ENCODE data around the gene ATP6V1G3.
"Not testable (repeated sequence)": the region's sequence is repeated elsewhere in the genome, so short reads cannot be mapped to it uniquely, and the experiment has no call there.

Gene ATP6V1G3

DNA sequence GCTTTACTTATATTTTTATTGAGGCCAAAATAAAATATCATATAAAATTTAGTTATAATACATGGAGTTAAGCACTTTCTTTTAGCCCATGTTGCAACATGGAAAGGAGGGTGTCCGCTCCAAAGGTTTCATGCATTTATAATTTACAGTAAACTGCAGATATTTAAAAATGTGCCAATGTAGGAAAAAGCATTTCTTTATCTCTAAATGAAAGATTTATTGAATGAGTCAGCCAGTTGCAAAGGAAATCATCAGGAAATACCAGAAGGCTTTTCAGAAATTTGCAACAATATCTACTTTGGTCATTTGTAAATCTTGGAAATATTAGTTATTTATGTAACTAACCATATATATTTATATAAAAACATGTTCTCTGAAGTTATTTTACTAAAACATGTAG lies 12.1 kb downstream of the ATP6V1G3 start:
- no peak for DNase-seq (ENCODE audit: low spot score)
- ChIA-PET POLR2A (ENCODE audit: low non-redundant PET) (no interaction called here), CTCF (no interaction called here)
- H3K27ac ChIP-seq = no peak overlapping the region
- TF ChIP-seq, protein P1, sequence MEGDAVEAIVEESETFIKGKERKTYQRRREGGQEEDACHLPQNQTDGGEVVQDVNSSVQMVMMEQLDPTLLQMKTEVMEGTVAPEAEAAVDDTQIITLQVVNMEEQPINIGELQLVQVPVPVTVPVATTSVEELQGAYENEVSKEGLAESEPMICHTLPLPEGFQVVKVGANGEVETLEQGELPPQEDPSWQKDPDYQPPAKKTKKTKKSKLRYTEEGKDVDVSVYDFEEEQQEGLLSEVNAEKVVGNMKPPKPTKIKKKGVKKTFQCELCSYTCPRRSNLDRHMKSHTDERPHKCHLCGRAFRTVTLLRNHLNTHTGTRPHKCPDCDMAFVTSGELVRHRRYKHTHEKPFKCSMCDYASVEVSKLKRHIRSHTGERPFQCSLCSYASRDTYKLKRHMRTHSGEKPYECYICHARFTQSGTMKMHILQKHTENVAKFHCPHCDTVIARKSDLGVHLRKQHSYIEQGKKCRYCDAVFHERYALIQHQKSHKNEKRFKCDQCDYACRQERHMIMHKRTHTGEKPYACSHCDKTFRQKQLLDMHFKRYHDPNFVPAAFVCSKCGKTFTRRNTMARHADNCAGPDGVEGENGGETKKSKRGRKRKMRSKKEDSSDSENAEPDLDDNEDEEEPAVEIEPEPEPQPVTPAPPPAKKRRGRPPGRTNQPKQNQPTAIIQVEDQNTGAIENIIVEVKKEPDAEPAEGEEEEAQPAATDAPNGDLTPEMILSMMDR (conservative IDR thresholded peaks at IDR 0.05; ENCODE audit: low read depth) = no peak

DNA sequence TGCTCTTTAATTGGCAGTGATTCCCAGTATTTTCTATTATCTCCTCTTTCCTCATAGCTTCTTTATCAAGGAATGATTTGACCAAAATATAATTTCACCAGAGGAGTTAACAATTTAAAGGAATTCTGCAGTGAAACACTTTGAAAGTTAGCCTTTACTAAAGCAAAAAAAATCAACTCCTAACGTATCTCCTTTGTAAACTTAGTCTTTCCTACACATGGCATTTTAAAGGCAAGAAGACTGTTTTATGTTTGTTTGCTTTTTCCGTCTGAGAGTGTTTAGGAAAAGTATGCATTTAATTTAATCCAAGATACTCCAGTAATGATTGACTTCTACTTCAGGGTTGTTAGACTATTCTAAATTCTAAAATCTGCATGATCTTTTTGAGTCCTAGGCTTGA lies 15.9 kb downstream of the ATP6V1G3 start:
- CTCF ChIA-PET = interaction anchor here (0.7 kb wide), 2 partner anchors 20 to 438 kb away, joined by 3 to 4 read pairs; no protein-coding TSS in a partner anchor
- no peak overlapping the region for H3K27ac ChIP-seq
- POLR2A ChIA-PET (ENCODE audit: low non-redundant PET) = no interaction called here
- TF ChIP-seq, protein P1 (conservative IDR thresholded peaks at IDR 0.05; ENCODE audit: low read depth) = no peak
- no peak for DNase-seq (ENCODE audit: low spot score)

DNA sequence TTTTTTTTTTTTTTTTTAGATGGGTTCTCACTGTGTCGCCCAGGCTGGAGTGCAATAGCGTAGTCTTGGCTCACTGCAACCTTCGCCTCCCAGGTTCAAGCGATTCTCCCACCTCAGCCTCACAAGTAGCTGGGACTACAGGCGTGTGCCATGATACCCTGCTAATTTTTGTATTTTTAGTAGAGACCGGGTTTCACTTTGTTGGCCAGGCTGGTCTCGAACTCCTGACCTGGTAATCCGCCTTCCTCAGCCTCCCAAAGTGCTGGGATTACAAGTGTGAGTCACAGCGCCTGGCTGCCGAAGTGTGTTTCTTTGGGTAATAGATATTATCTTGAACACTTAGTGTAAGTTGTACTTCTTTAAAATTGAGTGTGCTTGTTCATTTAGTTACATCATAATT lies 16.4 kb downstream of the ATP6V1G3 start:
- DNase-seq (ENCODE audit: low spot score); POLR2A ChIA-PET (ENCODE audit: low non-redundant PET); H3K27ac ChIP-seq: not testable (repeated sequence)
- CTCF ChIA-PET = interaction anchor here (0.7 kb wide), 1 partner anchor 438 kb away, joined by 4 read pairs; no protein-coding TSS in a partner anchor

DNA sequence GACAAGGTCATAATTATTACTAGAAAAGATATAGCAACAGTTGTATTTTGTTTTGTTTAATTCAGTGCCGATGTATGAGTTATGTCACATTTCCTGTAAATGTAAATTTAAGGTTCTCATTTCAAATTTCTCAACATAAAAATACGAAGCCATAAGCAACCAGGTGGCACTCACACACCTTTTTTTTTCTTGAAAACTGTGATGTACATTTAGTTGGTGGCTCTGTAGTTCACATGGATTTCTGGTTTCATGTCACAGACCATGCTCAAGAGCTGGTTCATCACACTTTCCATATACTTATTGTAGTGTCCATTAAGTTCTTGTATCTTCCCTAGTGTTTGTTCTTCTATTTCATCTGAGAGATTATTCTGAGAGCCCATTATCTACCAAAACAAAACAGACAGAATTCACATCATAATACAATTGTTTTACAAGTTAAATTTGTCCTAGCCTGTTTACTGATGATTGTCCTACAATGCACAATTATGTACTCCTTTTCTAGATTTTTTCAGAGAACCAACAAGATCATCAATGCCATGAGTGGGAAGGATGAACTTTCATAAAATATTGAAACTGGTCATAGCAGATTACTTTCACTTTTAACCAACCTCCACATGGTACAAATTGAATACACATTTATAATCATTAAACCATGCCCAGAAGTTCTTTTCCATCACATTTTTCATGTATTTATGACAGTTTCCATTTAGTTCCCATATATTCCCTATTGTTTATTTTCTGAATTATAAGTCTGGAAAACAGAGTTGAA lies 17.1 kb downstream of the ATP6V1G3 start:
- H3K27ac ChIP-seq = no peak overlapping the region
- DNase-seq (ENCODE audit: low spot score) = no peak
- ChIA-PET CTCF (interaction anchor here (0.7 kb wide), 1 partner anchor 178 kb away, joined by 5 read pairs; no protein-coding TSS in a partner anchor), POLR2A (ENCODE audit: low non-redundant PET) (no interaction called here)
- TF ChIP-seq, protein P1 (conservative IDR thresholded peaks at IDR 0.05; ENCODE audit: low read depth) = no peak

DNA sequence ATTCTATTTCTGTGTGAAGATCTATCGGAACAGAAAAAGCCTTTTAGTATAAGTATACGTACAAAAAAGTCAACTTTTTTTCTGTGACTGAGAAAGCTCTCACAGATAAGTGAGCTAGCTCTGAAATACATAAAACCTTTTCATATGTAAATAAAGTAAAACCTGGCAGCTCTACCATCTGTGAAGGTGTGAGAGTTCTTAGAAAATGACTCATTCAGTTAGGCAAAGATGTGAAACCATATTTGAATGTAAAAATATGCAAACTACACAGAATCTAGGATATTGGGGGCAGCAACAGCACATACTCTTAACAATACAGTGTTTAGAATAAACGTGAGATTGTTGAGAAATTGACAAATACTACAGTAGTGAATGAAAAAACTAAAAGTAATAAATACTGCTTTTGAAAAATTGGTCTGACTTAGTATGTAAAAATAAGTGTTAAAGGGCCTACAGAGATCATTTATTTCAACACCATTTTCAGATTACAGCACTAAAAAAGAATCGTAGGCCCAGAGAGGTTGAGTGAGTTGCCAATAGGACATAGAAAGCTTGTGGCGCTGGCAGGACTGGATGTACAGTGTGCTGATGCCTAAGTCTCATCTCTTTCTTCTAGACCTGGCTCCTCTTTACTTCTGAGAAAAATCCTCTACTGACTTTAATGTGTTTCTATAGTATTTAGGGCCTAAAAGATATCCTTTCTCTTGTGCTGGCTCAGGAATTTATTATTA lies 19.8 kb downstream of the ATP6V1G3 start:
- peak; percentile 35 for DNase-seq (ENCODE audit: low spot score)
- POLR2A ChIA-PET (ENCODE audit: low non-redundant PET) = no interaction called here
- no peak overlapping the region for H3K27ac ChIP-seq
- TF ChIP-seq, protein P1 (conservative IDR thresholded peaks at IDR 0.05; ENCODE audit: low read depth) = no peak
- CTCF ChIA-PET = no interaction called here

DNA sequence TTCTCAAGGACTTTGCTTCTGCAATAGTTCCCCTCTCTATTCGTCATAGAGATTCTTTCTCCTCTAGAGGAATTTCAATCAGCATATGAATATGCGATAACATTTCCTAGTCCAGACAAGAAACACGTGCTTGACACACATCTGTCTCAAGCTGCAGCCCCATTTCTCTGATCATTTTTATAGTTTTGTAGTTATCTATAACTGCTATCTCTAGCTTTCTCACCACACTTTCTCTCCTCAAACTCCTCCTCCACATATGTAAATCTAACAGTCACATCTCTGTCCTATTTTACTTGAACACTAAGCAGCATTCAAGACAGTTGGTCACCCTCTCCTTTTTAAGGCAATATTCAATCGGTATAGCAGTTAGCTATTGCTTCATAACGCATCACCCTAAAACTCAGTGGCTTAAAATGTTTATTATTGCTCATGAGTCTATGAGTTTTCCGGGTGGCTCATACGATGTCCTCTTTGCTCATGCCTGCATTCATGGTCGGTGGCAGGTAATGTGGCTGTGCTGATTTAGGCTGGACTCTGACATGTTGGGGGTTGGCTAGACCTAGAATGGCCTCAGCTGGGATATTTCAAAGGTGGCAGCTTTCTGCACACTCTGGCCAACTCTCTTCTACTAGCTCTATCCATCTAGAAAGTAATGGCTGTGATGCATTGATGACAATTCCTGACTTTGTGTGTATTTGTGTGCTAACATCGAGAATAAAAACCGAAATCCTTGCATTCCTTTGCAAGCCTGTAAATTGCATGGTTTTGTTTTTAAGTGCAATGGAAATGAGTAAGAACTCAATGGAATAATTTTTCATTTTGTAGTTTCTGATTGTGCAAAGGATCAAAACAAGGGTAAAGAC lies 20.6 kb downstream of the ATP6V1G3 start:
- POLR2A ChIA-PET (ENCODE audit: low non-redundant PET) = interaction anchor here (0.6 kb wide), 1 partner anchor 22 kb away, joined by 3 read pairs; no protein-coding TSS in a partner anchor
- no peak overlapping the region for H3K27ac ChIP-seq
- CTCF ChIA-PET = no interaction called here
- DNase-seq (ENCODE audit: low spot score) = no peak
- TF ChIP-seq, protein P1 (conservative IDR thresholded peaks at IDR 0.05; ENCODE audit: low read depth) = no peak
